HG03135 (cell line): ENCODE measurements around the gene P2RY12.

ENCODE experiments used
- ATAC-seq: cut with Tn5 transposase; IDR thresholded peaks from one replicate; pipeline ENCODE4 v1.9.1; 2021; ENCODE audit warnings: mild to moderate bottlenecking, moderate library complexity; ENCODE audit not compliant: unreplicated experiment

The P2RY12 gene

GRCh38 chr3:151309566-151309965 is 75.0 kb downstream of the P2RY12 start:
- ATAC-seq: no peak

- no peak for ATAC-seq
Measured at GRCh38 chr3:151307583-151308488, 76.7 kb downstream of the P2RY12 start.

GRCh38 chr3:151307131-151307530 is 77.4 kb downstream of the P2RY12 start:
- no peak for ATAC-seq

GRCh38 chr3:151306168-151306810 is 78.3 kb downstream of the P2RY12 start:
- no peak for ATAC-seq

GRCh38 chr3:151305775-151306151 is 78.8 kb downstream of the P2RY12 start:
- ATAC-seq: no peak

- ATAC-seq: no peak
Measured at GRCh38 chr3:151305060-151305774, 79.3 kb downstream of the P2RY12 start.

GRCh38 chr3:151303751-151304150 is 80.8 kb downstream of the P2RY12 start:
- no peak for ATAC-seq

GRCh38 chr3:151301787-151302186 is 82.8 kb downstream of the P2RY12 start:
- no peak for ATAC-seq

GRCh38 chr3:151300539-151300938 is 84.0 kb downstream of the P2RY12 start:
- ATAC-seq: no peak

- no peak for ATAC-seq
Measured at GRCh38 chr3:151299006-151299405, 85.5 kb downstream of the P2RY12 start.

GRCh38 chr3:151297429-151297828 is 87.1 kb downstream of the P2RY12 start:
- no peak for ATAC-seq

- no peak for ATAC-seq
Measured at GRCh38 chr3:151296226-151296625, 88.3 kb downstream of the P2RY12 start.

- no peak for ATAC-seq
Measured at GRCh38 chr3:151293127-151293526, 91.4 kb downstream of the P2RY12 start.

GRCh38 chr3:151290673-151291072 is 93.9 kb downstream of the P2RY12 start:
- ATAC-seq: no peak

GRCh38 chr3:151289445-151289844 is 95.1 kb downstream of the P2RY12 start:
- no peak for ATAC-seq
